ENCODE results near the gene KRT83.

DNA sequence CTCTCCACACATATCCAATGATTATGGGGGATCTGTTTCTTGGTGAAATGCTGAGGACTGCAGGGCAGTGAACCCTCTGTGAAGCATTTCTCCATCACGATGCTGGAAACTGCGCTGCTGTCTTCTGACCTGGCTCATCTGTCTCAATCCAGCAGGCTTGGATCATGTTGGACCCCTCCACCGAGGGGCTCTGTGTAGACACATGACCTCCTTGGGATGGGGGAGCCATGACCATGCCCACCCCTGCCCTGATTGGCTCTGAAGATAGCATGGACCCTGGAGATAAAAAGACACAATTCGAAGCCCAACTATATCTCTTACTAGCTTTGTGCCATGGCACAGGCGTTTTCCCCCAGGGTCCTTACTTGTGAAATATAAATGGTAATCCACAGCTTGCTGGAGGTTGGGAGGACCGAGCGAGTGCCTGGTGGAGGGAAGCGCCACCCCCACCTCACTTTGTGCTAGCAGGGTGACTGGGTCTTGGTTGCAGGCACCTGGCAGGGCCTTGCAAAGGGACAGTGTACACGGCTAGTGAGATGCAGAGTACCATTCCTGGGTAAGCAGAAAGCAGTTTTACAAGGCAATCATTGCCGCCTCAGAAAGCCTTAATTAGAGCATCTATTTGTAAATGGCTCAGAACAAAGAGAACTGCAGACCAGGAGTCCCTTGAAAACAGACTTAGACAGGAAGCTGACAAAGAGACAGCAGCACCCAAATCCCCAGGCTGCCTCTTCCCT lies 2.4 kb upstream of the KRT83 start:
- TF ChIP-seq POLR2A (IDR thresholded peaks at IDR 0.05; ENCODE audit: low read depth, low read length) (no peak), POLR2AphosphoS5 (IDR thresholded peaks at IDR 0.05; ENCODE audit: low read depth, low read length) (no peak)
